MG63 (cell line): Measurements from ENCODE around the gene BAHD1. TPM values are rescaled to one million over a fixed set of nuclear protein-coding genes. Genes with fewer than 3 reads are reported as not detected.

Experiments used
- DNase-seq: peaks from one replicate; pipeline ENCODE4 v3.0.0-alpha.2; 2020
- H3K27me3 ChIP-seq: fragments of 250-450 bp; sonication (Bioruptor Pico); 2 replicates; pipeline ENCODE4 v1.5.1; 2020; ENCODE audit warnings: mild to moderate bottlenecking, moderate library complexity
- H3K36me3 ChIP-seq: fragments of 250-450 bp; sonication (Bioruptor Pico); 2 replicates; pipeline ENCODE4 v1.5.1; 2020; ENCODE audit warnings: mild to moderate bottlenecking, moderate library complexity
- H3K4me3 ChIP-seq: fragments of 250-450 bp; sonication (Bioruptor Pico); 2 replicates; pipeline ENCODE4 v1.5.1; 2020; ENCODE audit warnings: mild to moderate bottlenecking, moderate library complexity
- H3K9me3 ChIP-seq: fragments of 250-450 bp; sonication (Bioruptor Pico); 2 replicates; pipeline ENCODE4 v1.5.1; 2020; ENCODE audit warnings: mild to moderate bottlenecking, moderate library complexity
- total RNA-seq: library from RNA; depleted of rRNA; stranded (reverse); fragments of >200 nt; shearing (Covaris generic); gene quantifications from 2 replicates; pipeline ENCODE4 v1.2.3, GENCODE V29; 2014; ENCODE audit warnings: low replicate concordance; rRNA removed

The BAHD1 gene
- 5.9 and 8.2 TPM in 2 replicates for total RNA-seq

GRCh38 chr15:40440743-40441564 lies at the start of gene BAHD1:
TSS of gene BAHD1 (plus strand) at chr15:40440953. CDS start at chr15:40458465, 17,512 bp downstream.
- H3K9me3 ChIP-seq: no peaks in the 10 kb centered on the region
- H3K36me3 ChIP-seq: no peaks in the 10 kb centered on the region
- H3K4me3 ChIP-seq: peak within 1 kb of the TSS; percentile 56
- H3K27me3 ChIP-seq: no peaks in the 10 kb centered on the region
- peak; percentile 96 for DNase-seq

- no peak for DNase-seq
- Histone ChIP-seq H3K27me3 (no peaks in the 10 kb centered on the region), H3K9me3 (no peaks in the 10 kb centered on the region), H3K36me3 (peaks cover 36% of the 10 kb centered on the region), H3K4me3 (no peak overlapping the region)
Measured at GRCh38 chr15:40392986-40393948, 47.5 kb upstream of the BAHD1 start.

GRCh38 chr15:40397688-40398412 lies 42.9 kb upstream of the BAHD1 start:
- DNase-seq: no peak
- H3K27me3 ChIP-seq: no peaks in the 10 kb centered on the region
- no peaks in the 10 kb centered on the region for H3K9me3 ChIP-seq
- peaks cover 15% of the 10 kb centered on the region for H3K36me3 ChIP-seq
- H3K4me3 ChIP-seq: no peak overlapping the region

GRCh38 chr15:40398413-40398873 lies 42.3 kb upstream of the BAHD1 start:
- DNase-seq: no peak
- peaks cover 9% of the 10 kb centered on the region for H3K36me3 ChIP-seq
- H3K27me3 ChIP-seq: no peaks in the 10 kb centered on the region
- H3K9me3 ChIP-seq: no peaks in the 10 kb centered on the region
- no peak overlapping the region for H3K4me3 ChIP-seq

- Histone ChIP-seq H3K36me3 (peaks cover 3% of the 10 kb centered on the region; the same call in 1 of the 2 replicates), H3K4me3 (no peak overlapping the region), H3K27me3 (no peaks in the 10 kb centered on the region), H3K9me3 (no peaks in the 10 kb centered on the region)
- no peak for DNase-seq
Measured at GRCh38 chr15:40399370-40399769, 41.4 kb upstream of the BAHD1 start.

GRCh38 chr15:40405501-40406381 lies 35.0 kb upstream of the BAHD1 start, which contains the start of gene IVD:
TSS of gene IVD (plus strand) at chr15:40405795. CDS start at chr15:40405828, 33 bp downstream.
- Histone ChIP-seq H3K36me3 (peaks cover 19% of the 10 kb centered on the region), H3K9me3 (no peaks in the 10 kb centered on the region), H3K4me3 (peak within 1 kb of the TSS; percentile 73), H3K27me3 (no peaks in the 10 kb centered on the region)
- DNase-seq: peak; percentile 97

- Histone ChIP-seq H3K36me3 (peaks cover 27% of the 10 kb centered on the region), H3K4me3 (no peak overlapping the region), H3K27me3 (no peaks in the 10 kb centered on the region), H3K9me3 (no peaks in the 10 kb centered on the region)
- DNase-seq: no peak
Measured at GRCh38 chr15:40407330-40407990, 33.3 kb upstream of the BAHD1 start.

- H3K27me3 ChIP-seq: no peaks in the 10 kb centered on the region
- H3K4me3 ChIP-seq: no peak overlapping the region
- no peak for DNase-seq
- H3K9me3 ChIP-seq: no peaks in the 10 kb centered on the region
- H3K36me3 ChIP-seq: peaks cover 27% of the 10 kb centered on the region
Measured at GRCh38 chr15:40409366-40409765, 31.4 kb upstream of the BAHD1 start.

GRCh38 chr15:40410476-40410875 lies 30.3 kb upstream of the BAHD1 start:
- DNase-seq: no peak
- H3K36me3 ChIP-seq: peaks cover 30% of the 10 kb centered on the region
- H3K27me3 ChIP-seq: no peaks in the 10 kb centered on the region
- H3K4me3 ChIP-seq: no peak overlapping the region
- H3K9me3 ChIP-seq: no peaks in the 10 kb centered on the region

GRCh38 chr15:40412095-40412759 lies 28.5 kb upstream of the BAHD1 start:
- H3K27me3 ChIP-seq: no peaks in the 10 kb centered on the region
- no peak overlapping the region for H3K4me3 ChIP-seq
- H3K9me3 ChIP-seq: no peaks in the 10 kb centered on the region
- H3K36me3 ChIP-seq: peaks cover 27% of the 10 kb centered on the region
- no peak for DNase-seq

GRCh38 chr15:40413036-40413435 lies 27.7 kb upstream of the BAHD1 start:
- no peaks in the 10 kb centered on the region for H3K27me3 ChIP-seq
- peaks cover 20% of the 10 kb centered on the region for H3K36me3 ChIP-seq
- no peak overlapping the region for H3K4me3 ChIP-seq
- H3K9me3 ChIP-seq: no peaks in the 10 kb centered on the region
- no peak for DNase-seq

GRCh38 chr15:40414816-40415215 lies 25.9 kb upstream of the BAHD1 start:
- Histone ChIP-seq H3K27me3 (no peaks in the 10 kb centered on the region), H3K9me3 (no peaks in the 10 kb centered on the region), H3K36me3 (peaks cover 19% of the 10 kb centered on the region), H3K4me3 (no peak overlapping the region)
- no peak for DNase-seq

GRCh38 chr15:40415226-40415625 lies 25.5 kb upstream of the BAHD1 start:
- Histone ChIP-seq H3K27me3 (no peaks in the 10 kb centered on the region), H3K36me3 (peaks cover 17% of the 10 kb centered on the region), H3K9me3 (no peaks in the 10 kb centered on the region), H3K4me3 (no peak overlapping the region)
- no peak for DNase-seq

GRCh38 chr15:40416056-40416455 lies 24.7 kb upstream of the BAHD1 start:
- no peak for DNase-seq
- Histone ChIP-seq H3K27me3 (no peaks in the 10 kb centered on the region), H3K9me3 (no peaks in the 10 kb centered on the region), H3K4me3 (no peak overlapping the region), H3K36me3 (peaks cover 8% of the 10 kb centered on the region; the same call in 1 of the 2 replicates)

GRCh38 chr15:40418126-40418525 lies 22.6 kb upstream of the BAHD1 start:
- Histone ChIP-seq H3K9me3 (no peaks in the 10 kb centered on the region), H3K4me3 (no peak overlapping the region), H3K36me3 (peaks cover 3% of the 10 kb centered on the region; the same call in 1 of the 2 replicates), H3K27me3 (no peaks in the 10 kb centered on the region)
- DNase-seq: no peak
